Measurements from ENCODE around the gene NT5DC2. TPM values are rescaled to one million over a fixed set of nuclear protein-coding genes. Genes with fewer than 3 reads are reported as not detected.
A peak's percentile ranks its signal among the peaks of the same experiment; 100 is the strongest.

NT5DC2 gene
- total RNA-seq, 2 experiments from 2014 or later, result 118 to 144 TPM

DNA sequence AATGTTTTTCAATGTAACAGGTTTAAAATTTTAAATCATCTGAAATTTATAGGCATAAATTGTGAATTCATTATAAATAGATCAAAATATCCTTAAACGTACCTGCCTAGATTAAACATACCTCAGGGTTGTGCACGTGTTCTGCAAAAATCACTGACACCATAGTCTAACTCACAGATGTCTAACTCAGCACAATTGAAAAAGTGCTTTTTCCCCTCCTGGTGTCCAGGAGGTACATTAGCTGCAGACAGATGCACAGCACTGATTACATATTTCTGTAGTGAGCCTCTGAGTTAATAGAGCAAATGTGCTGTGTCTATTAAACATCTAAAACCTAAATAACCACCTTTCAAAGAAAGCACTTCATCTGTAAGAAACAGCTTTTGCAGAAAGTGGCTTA, 13.5 kb upstream of the NT5DC2 start:
- no peak overlapping the region for H3K4me2 ChIP-seq (ENCODE audit: low read length)
- no peak overlapping the region for H2AFZ ChIP-seq (ENCODE audit: low read length)

GRCh38 chr3:52546111-52546901, 12.6 kb upstream of the NT5DC2 start:
- TF ChIP-seq CTCF (conservative IDR thresholded peaks at IDR 0.05; ENCODE audit: low read length), result no peak
- no peak for TF ChIP-seq EZH2phosphoT487 (IDR thresholded peaks at IDR 0.05; ENCODE audit: borderline replicate concordance, low read depth, low read length)
- H3K4me1 ChIP-seq (ENCODE audit: insufficient read depth, low read length, poor library complexity, severe bottlenecking), result peaks cover 17% of the 10 kb centered on the region
- ChIA-PET CTCF (ENCODE audit: unreplicated experiment) (no interaction called here), POLR2A (interaction anchor here (0.9 to 1.9 kb wide), 2 partner anchors 10 to 11 kb away, joined by 3 to 7 read pairs; partner anchors contain the start of gene UQCC5)
- no peak for DNase-seq (ENCODE audit: low spot score)
- no peak overlapping the region for H3K4me3 ChIP-seq (ENCODE audit: low read depth, low read length, poor library complexity, severe bottlenecking)
- H3K27ac ChIP-seq (ENCODE audit: low read depth, low read length, poor library complexity, severe bottlenecking), result no peak overlapping the region
- H3K4me2 ChIP-seq (ENCODE audit: low read length), result no peak overlapping the region
- H3K36me3 ChIP-seq (ENCODE audit: insufficient read depth, low read length), result peaks cover 91% of the 10 kb centered on the region
- peaks cover under 1% of the 10 kb centered on the region; the same call in 1 of the 2 replicates for H4K20me1 ChIP-seq (ENCODE audit: insufficient read depth, low read length)
- no peaks in the 10 kb centered on the region for H3K9me3 ChIP-seq (ENCODE audit: low read length)
- H3K9me2 ChIP-seq (ENCODE audit: insufficient read depth, low read length), result no peaks in the 10 kb centered on the region
- H2AFZ ChIP-seq (ENCODE audit: low read length), result no peak overlapping the region
- intact Hi-C loops (cut with micrococcal nuclease; ENCODE audit: unreplicated experiment), result no loop called here
- no peaks in the 10 kb centered on the region; the same call in 1 of the 2 replicates for H3K79me2 ChIP-seq (ENCODE audit: insufficient read depth, low read depth, low read length)
- BruUV-seq (replicated peaks), result TSS peak; percentile 53

More for the DNA sequence above, 13.5 kb upstream of the NT5DC2 start:
- Histone ChIP-seq H4K20me1 (ENCODE audit: insufficient read depth, low read length) (no peaks in the 10 kb centered on the region), H3K9me2 (ENCODE audit: insufficient read depth, low read length) (no peaks in the 10 kb centered on the region), H3K79me2 (ENCODE audit: insufficient read depth, low read depth, low read length) (no peaks in the 10 kb centered on the region; the same call in 1 of the 2 replicates), H3K4me1 (ENCODE audit: insufficient read depth, low read length, poor library complexity, severe bottlenecking) (peaks cover 17% of the 10 kb centered on the region), H3K27ac (ENCODE audit: low read depth, low read length, poor library complexity, severe bottlenecking) (no peak overlapping the region), H3K36me3 (ENCODE audit: insufficient read depth, low read length) (peaks cover 91% of the 10 kb centered on the region), H3K9me3 (ENCODE audit: low read length) (no peaks in the 10 kb centered on the region), H3K4me3 (ENCODE audit: low read depth, low read length, poor library complexity, severe bottlenecking) (no peak overlapping the region)
- BruUV-seq (replicated peaks), result no TSS peak
- ChIA-PET POLR2A (interaction anchor here (0.9 to 1.9 kb wide), 2 partner anchors 11 to 12 kb away, joined by 3 to 7 read pairs; partner anchors contain the start of gene UQCC5), CTCF (ENCODE audit: unreplicated experiment) (no interaction called here)
- intact Hi-C loops (cut with micrococcal nuclease; ENCODE audit: unreplicated experiment), result no loop called here
- no peak for TF ChIP-seq EZH2phosphoT487 (IDR thresholded peaks at IDR 0.05; ENCODE audit: borderline replicate concordance, low read depth, low read length)
- TF ChIP-seq CTCF (conservative IDR thresholded peaks at IDR 0.05; ENCODE audit: low read length), result no peak
- DNase-seq (ENCODE audit: low spot score), result no peak

DNA sequence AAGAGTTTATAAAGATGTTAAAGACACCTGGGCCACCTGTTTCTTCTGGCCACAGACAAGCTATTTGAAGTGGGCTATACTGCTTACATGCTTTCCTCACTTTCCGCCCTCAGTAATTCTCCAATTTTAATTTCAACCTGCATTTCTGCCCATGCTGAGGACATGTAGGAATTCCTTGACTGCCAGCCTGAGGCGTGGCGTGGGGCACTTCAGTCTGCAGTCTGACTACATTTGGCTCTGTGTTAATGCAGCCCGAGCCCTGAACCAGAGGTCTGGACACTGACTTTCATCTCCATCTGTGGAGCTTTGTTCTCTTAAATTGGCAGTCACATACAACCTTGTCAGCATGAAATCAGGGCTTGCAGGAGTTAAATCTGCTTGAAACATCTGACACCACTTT, 11.3 kb upstream of the NT5DC2 start:
- Histone ChIP-seq H3K27ac (ENCODE audit: low read depth, low read length, poor library complexity, severe bottlenecking) (peak overlapping the region; percentile 24), H3K9me3 (ENCODE audit: low read length) (no peaks in the 10 kb centered on the region), H2AFZ (ENCODE audit: low read length) (no peak overlapping the region), H3K36me3 (ENCODE audit: insufficient read depth, low read length) (peaks cover 91% of the 10 kb centered on the region), H3K4me3 (ENCODE audit: low read depth, low read length, poor library complexity, severe bottlenecking) (no peak overlapping the region), H3K79me2 (ENCODE audit: insufficient read depth, low read depth, low read length) (peaks cover 10% of the 10 kb centered on the region; the same call in 1 of the 2 replicates), H3K9me2 (ENCODE audit: insufficient read depth, low read length) (no peaks in the 10 kb centered on the region), H3K4me1 (ENCODE audit: insufficient read depth, low read length, poor library complexity, severe bottlenecking) (peaks cover 17% of the 10 kb centered on the region), H3K4me2 (ENCODE audit: low read length) (peak overlapping the region; percentile 9; the same call in 1 of the 2 replicates), H4K20me1 (ENCODE audit: insufficient read depth, low read length) (peaks cover 8% of the 10 kb centered on the region; the same call in 1 of the 2 replicates)
- no peak for TF ChIP-seq EZH2phosphoT487 (IDR thresholded peaks at IDR 0.05; ENCODE audit: borderline replicate concordance, low read depth, low read length)
- TF ChIP-seq CTCF (conservative IDR thresholded peaks at IDR 0.05; ENCODE audit: low read length), result no peak
- no peak for DNase-seq (ENCODE audit: low spot score)
- ChIA-PET POLR2A (interaction anchor here (0.6 to 1.2 kb wide), 4 partner anchors 8 to 24 kb away, joined by 3 to 4 read pairs (median 4); partner anchors contain the start of gene UQCC5), CTCF (ENCODE audit: unreplicated experiment) (no interaction called here)
- no TSS peak for BruUV-seq (replicated peaks)
- intact Hi-C loops (cut with micrococcal nuclease; ENCODE audit: unreplicated experiment), result no loop called here

Measured in OCI-LY7 (cell line).